ENCODE data around the gene ST3GAL6.

DNA sequence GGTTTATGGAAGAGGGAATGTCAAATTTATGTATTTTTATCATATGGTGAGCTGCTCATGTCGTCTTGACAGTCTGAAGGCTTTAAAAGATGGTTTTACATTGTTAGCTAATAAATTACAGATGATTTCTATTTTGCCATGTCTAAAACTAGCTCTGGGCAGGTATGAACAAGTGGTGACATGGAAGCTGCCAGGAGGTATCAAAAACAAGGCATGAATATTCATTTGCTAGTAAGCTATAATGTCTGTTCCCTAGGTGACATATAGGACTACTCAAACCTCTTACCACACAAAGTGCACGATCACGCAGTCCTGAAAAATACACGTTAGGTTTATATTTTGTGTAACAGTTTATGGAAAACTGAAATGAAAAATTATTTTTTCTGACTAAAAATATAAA, 34.8 kb downstream of the ST3GAL6 start:
- TF ChIP-seq, protein P1, sequence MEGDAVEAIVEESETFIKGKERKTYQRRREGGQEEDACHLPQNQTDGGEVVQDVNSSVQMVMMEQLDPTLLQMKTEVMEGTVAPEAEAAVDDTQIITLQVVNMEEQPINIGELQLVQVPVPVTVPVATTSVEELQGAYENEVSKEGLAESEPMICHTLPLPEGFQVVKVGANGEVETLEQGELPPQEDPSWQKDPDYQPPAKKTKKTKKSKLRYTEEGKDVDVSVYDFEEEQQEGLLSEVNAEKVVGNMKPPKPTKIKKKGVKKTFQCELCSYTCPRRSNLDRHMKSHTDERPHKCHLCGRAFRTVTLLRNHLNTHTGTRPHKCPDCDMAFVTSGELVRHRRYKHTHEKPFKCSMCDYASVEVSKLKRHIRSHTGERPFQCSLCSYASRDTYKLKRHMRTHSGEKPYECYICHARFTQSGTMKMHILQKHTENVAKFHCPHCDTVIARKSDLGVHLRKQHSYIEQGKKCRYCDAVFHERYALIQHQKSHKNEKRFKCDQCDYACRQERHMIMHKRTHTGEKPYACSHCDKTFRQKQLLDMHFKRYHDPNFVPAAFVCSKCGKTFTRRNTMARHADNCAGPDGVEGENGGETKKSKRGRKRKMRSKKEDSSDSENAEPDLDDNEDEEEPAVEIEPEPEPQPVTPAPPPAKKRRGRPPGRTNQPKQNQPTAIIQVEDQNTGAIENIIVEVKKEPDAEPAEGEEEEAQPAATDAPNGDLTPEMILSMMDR (IDR thresholded peaks at IDR 0.05; ENCODE audit: poor library complexity) = no peak
- no peak for TF ChIP-seq EZH2 (IDR thresholded peaks at IDR 0.05; ENCODE audit: borderline replicate concordance)
